PC-9 (cell line): ENCODE results near the gene MB21D2. TPM values are rescaled to one million over a fixed set of nuclear protein-coding genes. Genes with fewer than 3 reads are reported as not detected.

Experiments
- BruUV-seq: library from RNA; stranded (reverse); fragments of 400-500 nt; replicated peaks from 2 replicates; lab custom pipeline; 2021; lab: Mats Ljungman, UMichigan
- CTCF ChIA-PET: fragments of 300-600 bp; sonication (Branson Sonifier 250); formaldehyde crosslinking; loops from one replicate; lab custom pipeline; 2022; ENCODE audit warnings: antibody characterized with exemption; lab: Charles Lee
- POLR2A ChIA-PET: fragments of 300-600 bp; sonication (Branson Sonifier 250); formaldehyde crosslinking; loops from one replicate; lab custom pipeline; 2022; ENCODE audit warnings: antibody characterized with exemption; ENCODE audit not compliant: unreplicated experiment; lab: Charles Lee
- DNase-seq, 2 experiments: peaks; one replicate each; pipeline versions ENCODE4 v3.0.0 to v3.0.0-alpha.2; 2015 to 2022; ENCODE audit warnings: mixed read lengths in 1 of 2
- H2AFZ ChIP-seq: fragments of 200-600 bp; sonication (generic); 2 replicates; pipeline ENCODE4 v1.8.1; 2017; ENCODE audit warnings: antibody characterized with exemption
- H3F3A ChIP-seq: fragments of 200-600 bp; sonication (generic); 2 replicates; pipeline ENCODE4 v1.8.1; 2017; ENCODE audit warnings: antibody characterized with exemption, mild to moderate bottlenecking, low read depth; ENCODE audit not compliant: insufficient read depth
- H3K27ac ChIP-seq: fragments of 200-600 bp; sonication (generic); 2 replicates; pipeline ENCODE4 v1.6.1; 2016; ENCODE audit warnings: mixed run types
- H3K27me3 ChIP-seq: fragments of 200-600 bp; sonication (generic); 2 replicates; pipeline ENCODE4 v1.6.1; 2016; ENCODE audit warnings: low read depth, mixed run types; ENCODE audit not compliant: insufficient read depth
- H3K36me3 ChIP-seq: fragments of 200-600 bp; sonication (generic); 2 replicates; pipeline ENCODE4 v1.6.1; 2016; ENCODE audit warnings: low read depth, mixed run types
- H3K4me1 ChIP-seq: fragments of 200-600 bp; sonication (generic); replicated peaks from 2 replicates; pipeline ENCODE4 v1.6.1; 2016; ENCODE audit warnings: mixed run types; ENCODE audit not compliant: insufficient read depth
- H3K4me2 ChIP-seq: fragments of 200-600 bp; sonication (generic); 2 replicates; pipeline ENCODE4 v1.6.1; 2017; ENCODE audit warnings: mixed run types
- H3K4me3 ChIP-seq: fragments of 200-600 bp; sonication (generic); 2 replicates; pipeline ENCODE4 v1.6.1; 2016; ENCODE audit warnings: mixed run types
- H3K79me2 ChIP-seq: fragments of 200-600 bp; sonication (generic); 2 replicates; pipeline ENCODE4 v1.6.1; 2017; ENCODE audit warnings: low read depth, mixed run types
- H3K9me2 ChIP-seq: fragments of 200-600 bp; sonication (generic); 2 replicates; pipeline ENCODE4 v1.8.1; 2017; ENCODE audit warnings: mild to moderate bottlenecking; ENCODE audit not compliant: insufficient read depth
- H3K9me3 ChIP-seq: fragments of 200-600 bp; sonication (generic); 2 replicates; pipeline ENCODE4 v1.8.1; 2016; ENCODE audit warnings: low read depth; ENCODE audit not compliant: insufficient read depth
- H4K20me1 ChIP-seq: fragments of 200-600 bp; sonication (generic); 2 replicates; pipeline ENCODE4 v1.8.1; 2017; ENCODE audit not compliant: insufficient read depth
- EZH2 ChIP-seq: fragments of 200-600 bp; sonication (generic); IDR thresholded peaks from 2 replicates; pipeline ENCODE4 v1.8.0; 2017; ENCODE audit warnings: antibody characterized with exemption, low read depth
- intact Hi-C: fragments of 100-400 bp; cut with micrococcal nuclease; formaldehyde crosslinking; loops from one replicate; pipeline ENCODE4 v1.10.0; 2022; ENCODE audit not compliant: unreplicated experiment
- total RNA-seq: library from RNA; stranded (reverse); gene quantifications from 2 replicates; pipeline ENCODE4 v1.2.3, GENCODE V29; 2021
- TF ChIP-seq, protein P1 (sequence below): fragments of 200-600 bp; sonication (generic); conservative IDR thresholded peaks from 2 replicates; pipeline ENCODE4 v1.6.1; 2017; ENCODE audit warnings: mixed run types, antibody characterized with exemption, mild to moderate bottlenecking, moderate library complexity

Gene MB21D2
- total RNA-seq, 1 experiment from 2014 or later: 5.1 TPM

DNA sequence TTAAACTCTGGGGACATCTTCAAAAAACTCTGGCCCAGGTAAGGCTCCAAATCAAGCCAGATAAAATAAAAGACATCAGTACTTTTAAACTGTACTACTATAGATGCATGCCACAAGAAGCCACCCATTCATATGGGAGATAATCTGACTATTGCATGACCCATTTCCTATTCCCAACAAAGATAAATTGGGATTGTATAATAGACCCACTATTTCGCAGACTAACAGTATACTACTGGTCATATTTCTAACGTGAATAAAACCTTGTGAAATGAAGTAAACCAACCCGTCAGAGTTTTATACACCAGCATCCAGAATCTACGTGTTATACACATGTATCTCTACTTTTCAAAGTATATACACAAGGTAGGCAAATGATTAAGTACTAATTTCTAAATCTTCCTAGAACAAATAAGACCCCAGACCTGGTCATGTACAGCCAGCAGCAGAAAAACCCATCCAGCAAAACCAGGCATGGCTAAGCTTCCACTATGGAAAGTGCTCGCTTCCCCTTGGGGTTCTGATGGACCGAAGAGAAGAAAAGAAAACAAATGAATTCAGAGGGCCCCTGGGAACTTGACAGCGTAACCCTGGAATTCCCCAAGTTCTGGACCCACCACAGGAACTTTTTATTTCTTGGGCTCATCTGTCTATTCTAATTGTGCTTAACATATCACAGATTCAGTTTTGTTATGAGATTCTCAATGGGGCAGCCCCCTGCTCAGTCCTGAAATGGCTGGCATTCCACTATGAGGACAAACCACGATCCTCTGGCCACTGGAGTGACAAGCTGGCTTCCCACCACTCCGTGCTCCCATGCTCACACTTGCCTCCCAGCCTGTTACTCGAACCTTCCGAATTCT lies 69.1 kb downstream of the MB21D2 start:
- CTCF ChIA-PET: no interaction called here
- Histone ChIP-seq H3K4me1 (peaks cover 27% of the 10 kb centered on the region), H3F3A (peaks cover 25% of the 10 kb centered on the region), H3K4me2 (no peak overlapping the region), H3K9me2 (no peaks in the 10 kb centered on the region), H3K4me3 (no peak overlapping the region), H3K9me3 (no peaks in the 10 kb centered on the region), H3K27ac (no peak overlapping the region), H2AFZ (no peak overlapping the region), H3K36me3 (no peaks in the 10 kb centered on the region), H3K79me2 (peaks cover 15% of the 10 kb centered on the region), H3K27me3 (no peaks in the 10 kb centered on the region), H4K20me1 (peaks cover 81% of the 10 kb centered on the region)
- no peak for TF ChIP-seq EZH2
- TF ChIP-seq, protein P1, sequence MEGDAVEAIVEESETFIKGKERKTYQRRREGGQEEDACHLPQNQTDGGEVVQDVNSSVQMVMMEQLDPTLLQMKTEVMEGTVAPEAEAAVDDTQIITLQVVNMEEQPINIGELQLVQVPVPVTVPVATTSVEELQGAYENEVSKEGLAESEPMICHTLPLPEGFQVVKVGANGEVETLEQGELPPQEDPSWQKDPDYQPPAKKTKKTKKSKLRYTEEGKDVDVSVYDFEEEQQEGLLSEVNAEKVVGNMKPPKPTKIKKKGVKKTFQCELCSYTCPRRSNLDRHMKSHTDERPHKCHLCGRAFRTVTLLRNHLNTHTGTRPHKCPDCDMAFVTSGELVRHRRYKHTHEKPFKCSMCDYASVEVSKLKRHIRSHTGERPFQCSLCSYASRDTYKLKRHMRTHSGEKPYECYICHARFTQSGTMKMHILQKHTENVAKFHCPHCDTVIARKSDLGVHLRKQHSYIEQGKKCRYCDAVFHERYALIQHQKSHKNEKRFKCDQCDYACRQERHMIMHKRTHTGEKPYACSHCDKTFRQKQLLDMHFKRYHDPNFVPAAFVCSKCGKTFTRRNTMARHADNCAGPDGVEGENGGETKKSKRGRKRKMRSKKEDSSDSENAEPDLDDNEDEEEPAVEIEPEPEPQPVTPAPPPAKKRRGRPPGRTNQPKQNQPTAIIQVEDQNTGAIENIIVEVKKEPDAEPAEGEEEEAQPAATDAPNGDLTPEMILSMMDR: no peak
- DNase-seq: no peak
- POLR2A ChIA-PET: no interaction called here
- BruUV-seq: no TSS peak
- intact Hi-C loops: no loop called here

DNA sequence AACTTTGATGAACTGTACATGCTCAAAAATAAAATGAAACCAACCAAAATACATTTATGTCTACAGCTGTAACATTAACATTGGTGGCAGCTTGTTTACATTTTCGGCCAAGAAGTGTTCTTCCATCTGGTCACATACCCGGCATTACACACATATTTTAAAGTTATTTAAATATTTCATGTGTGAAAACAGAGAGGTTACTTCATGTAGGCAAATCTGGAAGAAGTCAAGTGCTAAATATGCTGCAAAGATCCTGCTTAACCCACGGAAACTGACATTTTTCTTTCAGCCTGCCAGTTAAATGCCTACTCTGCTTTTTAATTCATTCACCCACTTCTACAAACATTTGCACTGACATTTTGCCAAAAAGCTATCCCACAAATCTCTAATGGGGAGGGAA lies 69.7 kb downstream of the MB21D2 start:
- intact Hi-C loops: no loop called here
- no peak overlapping the region for H3K4me2 ChIP-seq
- peaks cover 15% of the 10 kb centered on the region for H3K79me2 ChIP-seq
- no peaks in the 10 kb centered on the region for H3K9me3 ChIP-seq
- peaks cover 24% of the 10 kb centered on the region for H3K4me1 ChIP-seq
- no TSS peak for BruUV-seq
- no peak for DNase-seq
- H2AFZ ChIP-seq: no peak overlapping the region
- H3F3A ChIP-seq: peaks cover 22% of the 10 kb centered on the region
- H3K9me2 ChIP-seq: no peaks in the 10 kb centered on the region
- H3K4me3 ChIP-seq: no peak overlapping the region
- H3K27me3 ChIP-seq: no peaks in the 10 kb centered on the region
- CTCF ChIA-PET: no interaction called here
- H3K27ac ChIP-seq: no peak overlapping the region
- TF ChIP-seq, protein P1: no peak
- TF ChIP-seq EZH2: no peak
- no peaks in the 10 kb centered on the region for H3K36me3 ChIP-seq
- POLR2A ChIA-PET: interaction anchor here (0.6 kb wide), 1 partner anchor 63 kb away, joined by 20 read pairs; no protein-coding TSS in a partner anchor
- peaks cover 81% of the 10 kb centered on the region for H4K20me1 ChIP-seq

DNA sequence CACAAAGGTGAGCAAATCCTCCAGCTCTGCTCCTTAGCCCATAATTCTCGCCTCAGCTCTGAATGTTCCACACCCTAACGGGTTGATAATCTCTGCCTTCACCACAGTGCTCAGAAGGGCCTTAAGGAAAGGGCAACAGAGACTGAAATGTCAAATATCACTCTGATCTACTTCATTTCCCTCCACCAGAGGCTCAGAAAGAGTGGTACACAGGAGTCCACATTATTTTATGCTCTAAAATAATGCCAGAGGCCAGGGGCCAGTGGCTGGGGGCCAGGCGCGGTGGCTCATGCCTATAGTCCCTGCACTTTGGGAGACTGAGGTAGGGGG lies 72.2 kb downstream of the MB21D2 start:
- Histone ChIP-seq H3K4me1 (0 out of 2 replicates have a peak, but pooled peaks cover under 1% of the 10 kb centered on the region), H3K36me3 (no peaks in the 10 kb centered on the region), H3K27ac (no peak overlapping the region), H4K20me1 (peaks cover 75% of the 10 kb centered on the region), H3F3A (no peaks in the 10 kb centered on the region; the same call in 1 of the 2 replicates), H2AFZ (no peak overlapping the region), H3K4me3 (no peak overlapping the region), H3K79me2 (peaks cover 8% of the 10 kb centered on the region; the same call in 1 of the 2 replicates), H3K9me2 (no peaks in the 10 kb centered on the region), H3K4me2 (no peak overlapping the region), H3K27me3 (no peaks in the 10 kb centered on the region), H3K9me3 (no peaks in the 10 kb centered on the region)
- ChIA-PET CTCF (no interaction called here), POLR2A (interaction anchor here (0.6 kb wide), 1 partner anchor 69 kb away, joined by 3 read pairs; no protein-coding TSS in a partner anchor)
- BruUV-seq: no TSS peak
- intact Hi-C loops: no loop called here
- TF ChIP-seq EZH2: no peak
- TF ChIP-seq, protein P1: no peak
- DNase-seq: no peak
